Bronchial epithelial cell (primary cell): ENCODE measurements around the gene CSNK1G1. TPM values are rescaled to one million over a fixed set of nuclear protein-coding genes. Genes with fewer than 3 reads are reported as not detected.
"Not testable (repeated sequence)": the region's sequence is repeated elsewhere in the genome, so short reads cannot be mapped to it uniquely, and the experiment has no call there.

Experiments used
- DNase-seq: peaks from one replicate; pipeline ENCODE4 v3.0.0-alpha.2; 2010; ENCODE audit warnings: low read depth
- FAIRE-seq: peaks from 2 replicates; lab custom pipeline; 2011; peaks lifted over from hg19 to GRCh38; lab: Jason Lieb, UNC
- H3K27me3 ChIP-seq: 2 replicates; pipeline ENCODE4 v1.5.1; 2011; ENCODE audit warnings: low read length; ENCODE audit not compliant: control insufficient read depth, insufficient read depth
- H3K36me3 ChIP-seq: 2 replicates; pipeline ENCODE4 v1.5.1; 2011; ENCODE audit warnings: low read length; ENCODE audit not compliant: control insufficient read depth, insufficient read depth
- H3K4me3 ChIP-seq: 2 replicates; pipeline ENCODE4 v1.5.1; 2011; ENCODE audit warnings: mild to moderate bottlenecking, low read depth, low read length, control low read depth
- CTCF ChIP-seq: IDR thresholded peaks from 2 replicates; pipeline ENCODE4 v1.5.1; 2011; ENCODE audit warnings: mild to moderate bottlenecking, moderate library complexity, low read length, control low read depth, inconsistent platforms; ENCODE audit not compliant: insufficient read depth, severe bottlenecking
- total RNA-seq: library from RNA; depleted of rRNA; stranded (reverse); fragments of >200 nt; gene quantifications from 2 replicates; pipeline ENCODE4 v1.2.1, GENCODE V29; 2014

Gene CSNK1G1
- total RNA-seq, 1 donor from 2014 or later, result 26.3 TPM

GRCh38 chr15:64127521-64128270 is 228.3 kb downstream of the CSNK1G1 start:
- H3K27me3 ChIP-seq, result no peaks in the 10 kb centered on the region
- no peak overlapping the region for H3K4me3 ChIP-seq
- peaks cover 25% of the 10 kb centered on the region for H3K36me3 ChIP-seq
- no peak for FAIRE-seq
- TF ChIP-seq CTCF, result no peak
- DNase-seq, result no peak

- TF ChIP-seq CTCF, result no peak
- no peak overlapping the region for H3K4me3 ChIP-seq
- H3K27me3 ChIP-seq, result no peaks in the 10 kb centered on the region
- peaks cover 24% of the 10 kb centered on the region for H3K36me3 ChIP-seq
- no peak for FAIRE-seq
- no peak for DNase-seq
Measured at GRCh38 chr15:64125978-64126377, 230.0 kb downstream of the CSNK1G1 start.

DNA sequence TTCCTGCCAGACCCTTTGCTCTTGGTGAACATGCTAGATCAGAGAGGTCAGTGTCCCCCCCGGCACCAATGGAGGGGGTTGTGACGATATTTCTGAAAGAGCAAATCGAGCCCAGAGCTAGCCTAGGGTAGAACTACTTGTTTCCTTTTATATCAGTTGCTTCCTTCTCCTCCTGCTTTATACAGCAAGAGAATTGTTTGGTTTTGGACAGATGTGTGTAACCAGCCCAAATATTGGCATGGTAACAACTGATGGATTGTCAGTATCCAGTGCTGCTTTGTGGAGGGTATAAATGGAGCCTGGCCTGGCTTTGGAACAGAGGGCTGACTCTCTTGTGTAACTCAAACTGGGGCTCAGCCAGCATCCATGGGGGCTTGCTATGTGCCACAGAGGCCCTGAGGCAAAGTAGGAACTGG is 233.0 kb downstream of the CSNK1G1 start:
- Histone ChIP-seq H3K4me3 (no peak overlapping the region), H3K27me3 (no peaks in the 10 kb centered on the region), H3K36me3 (peaks cover 24% of the 10 kb centered on the region)
- no peak for FAIRE-seq
- no peak for DNase-seq
- no peak for TF ChIP-seq CTCF

DNA sequence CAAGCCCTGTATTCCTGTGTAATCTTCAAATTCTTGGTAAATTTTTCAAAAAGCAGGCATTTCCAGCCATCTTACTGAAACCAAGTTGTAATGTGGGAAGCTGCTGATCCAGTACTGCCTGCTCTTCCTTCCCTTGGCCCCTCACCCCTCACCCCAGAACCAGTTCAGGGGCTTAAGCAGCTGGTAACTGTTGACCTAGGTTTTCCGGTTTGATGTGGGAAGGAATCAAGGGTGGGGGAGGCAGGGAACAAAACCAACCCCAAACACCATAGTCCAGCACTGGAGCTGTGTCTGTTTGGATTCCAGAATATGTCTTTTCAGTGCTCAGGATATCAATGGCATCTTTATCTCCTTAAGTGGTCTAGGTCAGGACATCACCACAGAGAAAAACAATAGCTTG is 233.5 kb downstream of the CSNK1G1 start:
- no peak for FAIRE-seq
- no peak for DNase-seq
- Histone ChIP-seq H3K36me3 (peaks cover 26% of the 10 kb centered on the region), H3K27me3 (no peaks in the 10 kb centered on the region), H3K4me3 (no peak overlapping the region)
- no peak for TF ChIP-seq CTCF

DNA sequence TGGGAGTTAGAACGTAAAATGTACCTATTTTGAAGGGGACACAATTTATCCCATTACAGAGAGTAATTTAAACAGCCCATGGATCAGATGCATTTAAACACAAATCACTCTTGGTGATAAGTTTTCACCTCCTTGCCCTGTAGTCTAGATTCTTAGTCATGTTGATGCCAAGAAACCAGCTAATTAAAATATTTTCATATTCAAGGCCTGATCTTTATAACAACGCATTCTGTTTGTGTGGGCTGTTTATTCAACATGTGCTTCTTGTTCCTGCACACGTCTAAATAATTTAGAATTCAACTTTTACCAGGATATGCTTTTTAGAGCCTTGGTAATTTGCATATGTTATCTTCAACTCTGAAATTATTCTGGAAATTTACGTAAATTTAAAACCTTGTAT is 234.4 kb downstream of the CSNK1G1 start:
- DNase-seq, result no peak
- Histone ChIP-seq H3K4me3 (no peak overlapping the region), H3K36me3 (peaks cover 25% of the 10 kb centered on the region), H3K27me3 (no peaks in the 10 kb centered on the region)
- no peak for TF ChIP-seq CTCF
- no peak for FAIRE-seq

DNA sequence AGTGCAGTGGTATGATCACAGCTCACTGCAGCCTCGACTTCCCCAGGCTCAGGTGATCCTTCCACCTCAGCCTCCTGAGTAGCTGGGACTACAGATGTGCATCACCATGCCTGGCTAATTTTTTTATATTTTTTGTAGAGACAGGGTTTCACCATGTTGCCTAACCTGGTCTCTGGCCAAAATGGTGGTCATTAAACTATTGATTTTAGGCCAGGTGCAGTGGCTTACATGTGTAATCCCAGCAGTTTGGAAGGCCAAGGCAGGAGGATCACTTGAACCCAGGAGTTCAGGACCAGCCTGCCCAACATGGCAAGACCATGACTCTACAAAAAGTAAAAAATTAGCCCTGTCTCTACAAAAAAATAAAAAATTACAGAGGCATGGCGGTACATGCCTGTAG is 235.7 kb downstream of the CSNK1G1 start:
- FAIRE-seq, H3K4me3 ChIP-seq: not testable (repeated sequence)

More for the DNA sequence above, 235.7 kb downstream of the CSNK1G1 start:
- H3K27me3 ChIP-seq, DNase-seq: not testable (repeated sequence)
- peaks cover 21% of the 10 kb centered on the region for H3K36me3 ChIP-seq
